Measurements from ENCODE around the gene MED31. TPM values are rescaled to one million over a fixed set of nuclear protein-coding genes. Genes with fewer than 3 reads are reported as not detected.

Gene MED31
- total RNA-seq, 1 experiment from 2014 or later, result 10.6 TPM

- TF ChIP-seq HMGXB4 (CRISPR knock-in tag; IDR thresholded peaks at IDR 0.05), result no peak; the same call in 1 of the 2 replicates
- peak; percentile 63; the same call in 1 of the 2 replicates for TF ChIP-seq SMAD4 (CRISPR knock-in tag; IDR thresholded peaks at IDR 0.05)
- TF ChIP-seq ZNF219 (CRISPR knock-in tag; IDR thresholded peaks at IDR 0.05; ENCODE audit: borderline replicate concordance), result peak; percentile 64; the same call in 1 of the 2 replicates
- no peak for TF ChIP-seq ZNF425 (CRISPR knock-in tag; conservative IDR thresholded peaks at IDR 0.05)
- no peak for TF ChIP-seq ATF6 (CRISPR knock-in tag; IDR thresholded peaks at IDR 0.05)
- TF ChIP-seq ZNF512 (CRISPR knock-in tag; IDR thresholded peaks at IDR 0.05; ENCODE audit: borderline replicate concordance), result no peak
- TF ChIP-seq FOXP1 (CRISPR knock-in tag; IDR thresholded peaks at IDR 0.05; ENCODE audit: borderline replicate concordance), result peak; percentile 97
- no peak for TF ChIP-seq ZNF138 (CRISPR knock-in tag; conservative IDR thresholded peaks at IDR 0.05)
- TF ChIP-seq GRHL2 (CRISPR knock-in tag; IDR thresholded peaks at IDR 0.05; ENCODE audit: insufficient replicate concordance, severe bottlenecking), result no peak
- no peak for TF ChIP-seq ZNF416 (CRISPR knock-in tag; IDR thresholded peaks at IDR 0.05)
- TF ChIP-seq PRRX2 (CRISPR knock-in tag; IDR thresholded peaks at IDR 0.05), result no peak
- peak; percentile 83; the same call in 1 of the 2 replicates for TF ChIP-seq CREB1 (CRISPR knock-in tag; IDR thresholded peaks at IDR 0.05)
- peak; percentile 95 for TF ChIP-seq ESRRA (CRISPR knock-in tag; IDR thresholded peaks at IDR 0.05; ENCODE audit: borderline replicate concordance)
- no peak for TF ChIP-seq CTCF (IDR thresholded peaks at IDR 0.05)
- TF ChIP-seq ZNF423 (CRISPR knock-in tag; IDR thresholded peaks at IDR 0.05), result no peak
- no peak for TF ChIP-seq SP1 (CRISPR knock-in tag; conservative IDR thresholded peaks at IDR 0.05)
- TF ChIP-seq CDX4 (CRISPR knock-in tag; IDR thresholded peaks at IDR 0.05; ENCODE audit: borderline replicate concordance), result no peak
- TF ChIP-seq PREB (CRISPR knock-in tag; IDR thresholded peaks at IDR 0.05; ENCODE audit: borderline replicate concordance), result no peak
- peak; percentile 72; the same call in 1 of the 2 replicates for TF ChIP-seq NFE2L1 (CRISPR knock-in tag; IDR thresholded peaks at IDR 0.05)
- 0 out of 2 replicates have a peak, but pooled peaks have one; percentile 2 for TF ChIP-seq ZNF121 (CRISPR knock-in tag; IDR thresholded peaks at IDR 0.05)
- peak; percentile 83; the same call in 1 of the 2 replicates for TF ChIP-seq TEAD4 (CRISPR knock-in tag; IDR thresholded peaks at IDR 0.05)
- TF ChIP-seq PRDM15 (CRISPR knock-in tag; IDR thresholded peaks at IDR 0.05), result peak; percentile 61
Observed at GRCh38 chr17:6651919-6652452, 581 bp upstream of the MED31 start (continued).
